GM19395 (cell line): ENCODE measurements around the gene PRSS21.

Experiments used
- ATAC-seq: cut with Tn5 transposase; IDR thresholded peaks from one replicate; pipeline ENCODE4 v1.9.1; 2021; ENCODE audit warnings: mild to moderate bottlenecking, moderate library complexity; ENCODE audit not compliant: unreplicated experiment

Gene PRSS21

GRCh38 chr16:2816751-2817339, at the start of gene PRSS21:
PRSS21 (plus strand) TSS chr16:2817237; CDS start chr16:2817269, 32 bp downstream.
- ATAC-seq, result no peak

DNA sequence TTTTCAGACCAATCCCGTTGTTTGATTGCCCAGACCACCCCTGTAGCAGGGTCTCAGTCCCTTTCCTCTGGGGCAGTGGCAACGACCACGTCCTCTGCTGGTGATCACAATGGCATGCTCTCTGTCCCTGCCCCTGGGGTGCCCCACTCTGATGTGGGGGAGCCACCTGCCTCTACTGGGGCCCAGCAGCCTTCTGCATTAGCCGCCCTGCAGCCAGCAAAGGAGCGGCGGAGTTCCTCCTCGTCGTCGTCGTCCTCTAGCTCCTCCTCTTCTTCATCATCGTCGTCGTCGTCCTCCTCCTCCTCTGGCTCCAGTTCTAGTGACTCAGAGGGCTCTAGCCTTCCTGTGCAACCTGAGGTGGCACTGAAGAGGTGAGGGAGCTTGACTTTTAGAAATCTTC, 49.1 kb upstream of the PRSS21 start:
- no peak for ATAC-seq

DNA sequence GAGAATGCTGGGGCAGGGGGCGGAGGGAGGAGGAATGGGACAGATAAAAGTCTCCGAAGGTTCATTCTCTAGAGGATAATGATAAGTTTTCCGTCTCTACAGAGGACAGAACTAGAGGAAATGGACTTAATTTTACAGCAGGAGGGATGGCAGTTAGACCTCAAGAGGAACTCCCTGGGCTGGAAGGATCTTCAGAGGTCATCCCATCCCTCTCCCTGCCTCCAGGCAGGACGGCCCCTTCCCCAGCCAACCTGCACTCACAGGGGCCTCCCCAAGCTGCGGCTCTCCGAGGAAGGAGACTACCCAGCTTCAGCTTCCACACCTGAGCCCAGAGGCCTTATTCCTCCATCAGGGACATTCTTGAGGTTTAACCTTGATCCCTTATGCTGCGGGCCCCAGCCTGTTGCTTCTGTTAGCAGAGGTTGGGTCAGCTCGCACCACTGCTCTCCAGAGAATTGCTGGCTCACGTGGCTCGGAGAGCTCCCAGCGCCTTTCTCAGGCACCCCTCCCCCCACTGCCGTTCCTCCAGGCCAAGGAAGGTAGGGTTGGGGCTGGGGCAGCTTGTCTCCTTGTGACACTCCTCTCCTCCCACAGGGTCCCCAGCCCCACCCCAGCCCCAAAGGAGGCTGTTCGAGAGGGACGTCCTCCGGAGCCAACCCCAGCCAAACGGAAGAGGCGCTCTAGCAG, 48.5 kb upstream of the PRSS21 start:
- no peak for ATAC-seq

DNA sequence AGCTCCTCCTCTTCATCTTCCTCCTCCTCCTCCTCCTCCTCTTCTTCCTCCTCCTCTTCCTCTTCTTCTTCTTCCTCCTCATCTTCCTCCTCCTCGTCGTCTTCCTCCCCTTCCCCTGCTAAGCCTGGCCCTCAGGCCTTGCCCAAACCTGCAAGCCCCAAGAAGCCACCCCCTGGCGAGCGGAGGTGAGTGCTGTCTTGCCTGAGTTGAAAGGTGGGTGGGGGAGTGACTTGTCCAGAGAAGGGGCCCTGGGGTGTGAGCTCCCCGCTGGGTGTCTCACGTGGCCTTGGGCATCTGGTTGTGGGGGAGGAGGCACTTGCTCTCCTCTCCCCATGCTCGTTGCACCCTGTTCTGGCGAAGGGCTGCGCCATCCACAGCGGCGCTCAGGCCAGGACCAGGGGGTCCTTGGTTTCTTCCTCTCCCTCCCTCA, 47.9 kb upstream of the PRSS21 start:
- ATAC-seq, result no peak

GRCh38 chr16:2769675-2770056, 47.4 kb upstream of the PRSS21 start:
- ATAC-seq, result no peak

DNA sequence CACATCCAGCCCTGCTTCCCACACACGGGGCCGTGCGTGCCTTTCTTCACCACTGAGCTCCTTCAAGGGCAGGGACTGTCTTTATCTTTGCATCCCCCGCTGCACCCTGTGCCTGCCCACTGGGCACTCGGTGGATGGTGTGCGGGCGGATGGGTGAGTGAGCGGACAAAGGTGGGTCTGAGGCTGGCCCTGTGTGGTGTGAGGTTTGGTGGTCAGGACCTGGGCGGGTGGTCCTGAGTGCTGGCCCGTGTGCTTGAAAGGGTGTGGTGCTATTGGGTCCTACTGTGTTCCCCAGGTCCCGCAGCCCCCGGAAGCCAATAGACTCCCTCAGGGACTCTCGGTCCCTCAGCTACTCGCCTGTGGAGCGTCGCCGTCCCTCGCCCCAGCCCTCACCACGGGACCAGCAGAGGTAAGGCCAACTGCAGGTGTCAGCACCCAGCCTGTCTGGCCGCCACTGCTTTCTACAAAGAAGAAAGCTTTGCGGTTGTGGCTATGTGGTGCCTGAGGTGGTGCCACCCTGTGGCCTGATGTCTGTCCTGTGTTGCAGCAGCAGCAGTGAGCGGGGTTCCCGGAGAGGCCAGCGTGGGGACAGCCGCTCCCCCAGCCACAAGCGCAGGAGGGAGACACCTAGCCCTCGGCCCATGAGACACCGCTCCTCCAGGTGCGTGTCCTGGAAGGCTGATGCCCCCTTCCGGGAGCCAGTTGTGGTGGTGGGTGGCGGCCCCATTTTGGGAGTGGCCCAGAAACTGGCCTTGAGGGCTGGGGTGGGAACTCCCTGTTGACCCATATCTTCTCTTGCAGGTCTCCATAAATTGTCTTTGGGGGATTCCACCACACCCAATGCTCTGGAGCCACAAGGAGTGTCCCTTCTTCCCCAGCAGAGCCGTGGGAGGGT, 46.7 kb upstream of the PRSS21 start:
- no peak for ATAC-seq

DNA sequence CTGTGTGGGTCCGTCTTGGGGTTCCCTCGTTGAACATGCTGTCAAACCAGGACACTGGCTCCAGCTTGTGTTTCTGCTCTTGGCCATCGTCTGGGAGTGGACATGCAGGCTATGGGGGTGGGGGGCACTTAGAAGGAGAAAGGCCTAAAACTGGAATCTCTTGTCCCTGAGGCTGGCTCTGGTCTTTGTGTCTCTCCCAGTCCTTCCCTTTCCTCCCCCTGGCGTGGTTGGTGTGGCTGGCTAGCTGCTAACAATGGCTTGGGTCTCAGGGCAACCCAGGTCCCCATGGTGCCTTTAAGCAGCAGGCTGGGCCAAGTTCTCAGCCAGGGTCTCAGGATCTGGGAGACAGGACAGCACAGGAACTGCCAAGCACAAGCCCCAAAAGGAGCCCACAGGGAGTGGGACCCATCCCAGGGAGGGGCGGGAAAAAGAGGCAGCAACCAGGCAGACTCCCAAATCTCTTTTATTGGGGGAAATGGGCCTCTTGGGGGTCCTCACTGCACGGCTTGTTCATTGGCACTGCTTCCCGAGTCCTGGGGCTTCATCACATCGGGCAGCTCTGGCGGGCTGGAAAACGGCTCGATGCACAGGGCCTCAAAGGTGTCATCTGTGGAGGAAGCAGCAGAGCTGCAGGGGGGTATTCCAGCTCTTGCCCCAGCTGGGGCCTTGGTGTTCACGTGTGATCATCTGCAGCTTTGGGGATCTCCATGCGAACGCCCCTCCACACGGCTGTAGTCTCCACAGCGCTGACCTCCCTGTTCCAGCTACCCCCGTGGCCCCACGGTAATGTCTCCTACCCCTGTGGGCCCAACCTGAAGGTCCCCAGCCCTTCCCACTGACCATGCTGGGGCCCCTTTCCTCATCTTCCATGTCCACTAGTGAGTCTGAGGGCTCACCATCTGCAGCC, 45.3 kb upstream of the PRSS21 start:
- ATAC-seq, result no peak

DNA sequence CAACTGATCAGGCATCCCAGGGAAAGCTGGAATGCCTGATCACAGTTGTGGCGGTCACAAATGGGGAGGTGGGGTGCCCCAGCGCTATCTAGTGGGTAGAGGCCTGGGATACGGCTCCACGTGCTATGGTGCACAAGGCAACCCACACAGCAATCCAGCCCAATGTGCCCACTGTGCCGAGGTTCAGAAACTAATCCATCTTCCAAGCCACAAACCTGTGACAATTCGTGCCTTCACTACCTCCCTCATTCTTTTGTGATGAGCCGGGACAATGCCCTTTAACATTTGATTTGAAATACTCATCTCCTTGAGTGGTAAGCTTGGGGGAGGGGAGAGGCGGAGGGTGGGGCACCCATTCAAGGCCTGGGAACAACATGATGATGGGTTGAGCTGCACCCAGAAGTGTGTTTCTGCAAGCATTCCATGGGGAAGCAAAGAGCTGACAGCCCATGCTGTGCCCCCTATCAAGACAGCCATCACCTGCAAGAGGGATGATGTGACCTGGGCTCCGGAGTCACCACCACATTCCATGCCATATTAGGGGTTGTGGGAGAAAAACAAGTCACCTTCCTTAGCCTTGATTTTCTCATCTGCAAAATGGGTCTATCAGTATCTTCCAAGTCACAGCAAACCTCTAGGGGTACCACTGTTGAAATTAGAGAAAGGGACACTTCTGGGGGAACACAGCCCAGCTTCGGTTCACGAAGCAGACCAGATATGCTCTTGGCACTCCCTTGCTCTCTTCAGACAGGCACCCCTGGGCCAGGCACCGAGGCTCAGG, 43.7 kb upstream of the PRSS21 start:
- ATAC-seq, result no peak

GRCh38 chr16:2774161-2774891, 42.7 kb upstream of the PRSS21 start:
- ATAC-seq, result no peak

GRCh38 chr16:2775131-2775716, 41.8 kb upstream of the PRSS21 start:
- ATAC-seq, result no peak

DNA sequence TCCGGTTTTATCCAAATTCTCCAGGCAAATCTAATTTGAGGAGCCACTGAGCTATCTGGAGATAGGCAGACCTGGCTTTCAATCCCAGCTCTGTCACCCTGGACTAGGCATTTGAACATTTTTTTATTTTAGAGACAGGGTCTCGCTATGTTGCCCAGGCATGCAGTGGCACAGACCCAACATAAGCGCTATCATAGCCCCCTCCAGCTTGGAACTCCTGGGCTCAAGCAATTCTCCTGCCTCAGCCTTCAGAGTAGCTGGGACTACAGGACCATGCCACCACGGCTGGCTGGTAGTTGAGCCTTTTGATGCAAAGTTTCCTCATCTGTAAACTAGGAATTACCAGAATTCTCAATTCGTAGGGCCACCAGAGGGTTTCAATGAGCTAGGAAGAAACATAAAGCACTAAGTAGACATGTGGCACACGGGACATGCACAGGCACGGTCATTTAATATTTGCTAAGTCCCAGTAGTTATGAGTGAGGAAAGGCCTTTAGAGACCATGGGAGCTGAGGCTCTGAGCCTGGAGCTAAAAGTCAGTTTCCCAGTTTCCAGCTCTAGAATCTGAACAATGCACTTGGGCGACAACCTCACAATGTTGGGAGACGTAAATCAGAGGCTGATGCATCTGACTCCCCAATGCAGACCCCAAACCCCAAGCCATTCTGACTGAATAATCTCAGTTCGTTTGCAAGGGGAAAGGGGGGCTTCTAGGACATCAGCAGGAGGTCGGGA, 41.1 kb upstream of the PRSS21 start:
- no peak for ATAC-seq

DNA sequence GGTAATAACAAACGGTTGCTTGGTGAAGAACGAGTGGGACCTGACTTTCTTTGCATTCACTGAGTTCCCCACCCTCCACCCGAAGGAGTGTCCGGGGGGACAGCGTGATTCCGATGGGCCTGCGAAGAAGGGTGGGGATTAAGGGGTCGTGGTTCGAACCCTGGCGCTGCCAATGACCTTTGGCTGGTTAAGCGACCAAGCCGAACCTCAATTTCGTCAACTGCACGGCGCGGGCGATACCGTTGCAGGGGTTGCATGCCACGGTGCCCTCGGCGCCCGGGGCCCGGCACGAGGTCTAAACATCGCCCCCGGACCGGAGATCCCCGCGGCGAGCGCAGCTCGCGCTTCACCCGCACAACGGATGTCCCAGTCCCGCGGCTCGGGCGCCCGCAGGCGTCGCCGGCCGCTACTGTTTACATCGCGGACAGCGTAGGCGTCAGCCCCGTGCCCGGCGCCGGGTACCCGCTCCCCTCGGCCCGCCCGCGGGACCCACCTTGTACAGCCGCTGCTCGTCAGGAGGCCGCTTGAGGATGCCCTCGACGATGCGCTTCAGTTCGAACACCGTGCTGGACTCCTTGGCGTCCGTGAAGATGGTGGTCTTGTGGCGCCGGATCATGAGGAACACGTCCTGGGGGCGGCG, 40.4 kb upstream of the PRSS21 start:
- peak; percentile 32 for ATAC-seq

DNA sequence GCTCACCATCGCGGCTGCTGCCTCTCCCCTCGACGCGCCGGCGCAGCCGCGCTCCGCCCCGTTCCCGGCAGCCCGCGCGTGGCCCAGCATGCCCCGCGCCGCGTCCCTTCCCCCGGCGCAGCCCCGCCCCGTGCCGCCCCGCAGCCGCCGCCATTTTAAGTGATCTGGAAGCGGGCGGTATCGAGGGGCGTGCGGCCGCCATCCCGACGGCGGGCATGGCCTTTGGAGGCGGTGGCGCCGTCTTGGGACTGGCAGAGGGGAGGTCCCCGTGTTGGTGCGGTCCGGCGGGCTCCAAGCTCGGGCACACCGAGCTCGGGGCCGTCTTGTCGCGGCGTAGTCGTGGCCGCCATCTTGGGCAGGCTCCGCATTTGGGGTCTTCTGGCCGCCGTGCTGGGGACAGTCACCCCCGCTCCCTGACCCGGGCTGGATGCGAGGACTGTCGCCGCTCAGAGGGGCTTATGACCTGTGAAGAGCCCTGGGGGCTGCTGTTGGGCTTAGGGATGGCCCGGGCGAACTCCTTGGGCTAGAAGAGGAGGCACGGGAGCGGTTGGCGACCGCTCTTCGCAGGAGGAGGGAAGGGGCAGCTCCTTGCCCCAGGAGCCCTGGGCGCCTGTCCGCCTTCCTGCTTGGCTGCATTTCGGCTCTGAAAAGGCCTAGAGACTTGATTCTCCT, 39.7 kb upstream of the PRSS21 start, which contains the start of gene ELOB:
Gene ELOB, minus strand, starts transcription at position 50 of the 672 bp plus-strand sequence. Its CDS starts 41 bp downstream, at position 9.
- peak; percentile 72 for ATAC-seq

- peak; percentile 5 for ATAC-seq
These were observed 39.0 kb upstream of the PRSS21 start for GRCh38 chr16:2777903-2778629.

DNA sequence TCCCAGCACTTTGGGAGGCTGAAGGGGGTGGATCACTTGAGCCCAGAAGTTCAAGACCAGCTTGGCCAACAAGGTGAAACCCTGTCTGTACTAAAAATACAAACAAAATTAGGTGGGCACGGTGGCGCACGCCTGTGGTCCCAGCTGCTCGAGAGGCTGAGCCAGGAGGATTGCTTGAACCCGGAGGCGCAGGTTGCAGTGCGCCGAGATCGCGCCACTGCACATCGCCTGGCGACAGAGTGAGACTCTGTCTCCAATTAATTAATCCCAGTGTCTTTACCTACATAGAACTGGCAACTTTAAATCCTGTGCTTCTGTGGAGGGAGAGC, 38.4 kb upstream of the PRSS21 start:
- no peak for ATAC-seq

GRCh38 chr16:2779151-2779920, 37.7 kb upstream of the PRSS21 start:
- ATAC-seq, result no peak
